ENCODE results near the gene TMEM52.
"Not testable (repeated sequence)": the region's sequence is repeated elsewhere in the genome, so short reads cannot be mapped to it uniquely, and the experiment has no call there.

The TMEM52 gene

DNA sequence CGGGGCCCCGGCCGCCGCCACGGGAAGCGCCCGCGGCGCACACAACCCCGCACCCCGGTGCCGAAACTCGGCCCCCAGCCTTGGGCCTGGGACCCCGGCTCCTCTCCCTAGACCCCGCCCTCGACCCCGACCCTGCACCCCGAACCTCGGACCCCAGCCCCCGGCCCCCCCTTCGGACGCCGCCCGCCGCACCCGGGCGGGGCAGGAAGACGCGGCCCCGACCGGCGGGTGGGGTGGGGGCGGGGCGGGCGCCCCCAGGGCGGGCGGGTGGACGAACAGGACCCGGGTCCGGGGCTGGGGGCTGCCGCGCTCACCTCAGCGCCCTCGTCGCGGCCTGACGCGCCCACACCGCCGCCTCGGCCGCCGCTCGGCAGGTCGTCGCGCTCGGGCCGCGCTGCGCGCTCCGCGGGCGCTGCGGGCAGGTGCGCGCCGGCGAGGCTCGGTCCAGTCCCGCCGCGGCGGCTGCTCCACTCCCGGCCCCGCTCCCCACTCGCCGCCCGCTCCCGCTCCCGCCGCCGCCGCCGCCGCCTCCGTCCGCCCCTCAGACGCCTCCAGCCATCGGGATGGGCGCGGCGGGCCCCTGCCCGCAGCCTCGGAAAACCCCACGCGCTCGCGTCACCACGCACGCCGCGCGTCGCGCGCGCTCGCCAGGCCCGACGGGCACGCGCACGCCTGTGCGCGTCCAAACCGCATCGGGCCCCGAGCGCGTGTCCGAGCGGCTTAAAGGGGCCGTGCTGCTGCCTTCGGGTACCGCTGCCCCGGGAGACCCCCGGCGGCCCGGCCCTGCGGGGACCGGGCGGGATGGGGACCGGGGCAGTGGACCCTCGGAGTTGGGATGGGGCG lies 28.4 kb downstream of the TMEM52 start, which contains the start of gene GNB1:
Gene GNB1, minus strand, starts transcription at position 582 of the 843 bp plus-strand sequence. CDS start 65,634 bp downstream, outside the sequence.
- H3K36me3 ChIP-seq (ENCODE audit: control insufficient read depth, insufficient read depth, low read length), result no peaks in the 10 kb centered on the region
- peaks cover under 1% of the 10 kb centered on the region for H3K27me3 ChIP-seq (ENCODE audit: control insufficient read depth, insufficient read depth, low read length)
- peak within 1 kb of the TSS; percentile 98 for H3K9ac ChIP-seq (ENCODE audit: low read length)
- peak within 1 kb of the TSS; percentile 93 for H3K27ac ChIP-seq (ENCODE audit: low read depth, low read length)
- peak within 1 kb of the TSS; percentile 95 for H3K4me3 ChIP-seq (ENCODE audit: low read length)
- H3K4me1 ChIP-seq (ENCODE audit: control insufficient read depth, insufficient read depth, low read length), result peaks cover 26% of the 10 kb centered on the region

DNA sequence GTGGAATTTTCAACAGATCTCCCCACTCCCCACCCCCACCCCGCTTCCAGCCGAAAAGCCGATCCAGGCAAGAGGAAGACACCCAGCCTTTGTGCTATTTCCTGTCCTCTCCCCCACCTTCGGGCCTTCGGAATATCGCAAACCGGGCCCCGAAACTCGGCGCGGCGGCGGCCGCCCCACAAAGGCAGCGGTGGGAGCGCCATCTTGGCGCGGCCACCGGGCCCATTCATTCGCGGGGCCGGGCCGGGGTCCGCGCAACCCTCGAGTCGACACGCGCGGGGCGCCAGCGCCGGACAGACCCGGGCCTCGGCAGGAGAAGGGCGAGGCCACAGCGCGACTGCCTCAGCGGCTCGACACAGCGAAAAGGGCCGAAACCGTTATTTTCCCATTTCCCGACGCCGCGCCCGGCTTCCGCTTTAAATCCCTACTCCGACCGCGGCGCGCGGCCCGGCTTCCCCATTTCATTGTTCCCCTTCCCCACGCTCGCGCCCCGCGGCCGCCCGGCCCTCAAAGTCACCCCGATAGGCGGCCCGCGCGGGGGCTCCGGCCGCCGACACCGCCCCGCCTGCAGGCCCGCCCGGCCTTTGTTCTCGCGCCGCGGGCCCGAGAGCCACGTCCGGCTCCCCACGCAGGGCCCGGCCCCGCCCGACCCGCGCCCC lies 29.1 kb downstream of the TMEM52 start:
- H3K4me1 ChIP-seq (ENCODE audit: control insufficient read depth, insufficient read depth, low read length), result peaks cover 26% of the 10 kb centered on the region

DNA sequence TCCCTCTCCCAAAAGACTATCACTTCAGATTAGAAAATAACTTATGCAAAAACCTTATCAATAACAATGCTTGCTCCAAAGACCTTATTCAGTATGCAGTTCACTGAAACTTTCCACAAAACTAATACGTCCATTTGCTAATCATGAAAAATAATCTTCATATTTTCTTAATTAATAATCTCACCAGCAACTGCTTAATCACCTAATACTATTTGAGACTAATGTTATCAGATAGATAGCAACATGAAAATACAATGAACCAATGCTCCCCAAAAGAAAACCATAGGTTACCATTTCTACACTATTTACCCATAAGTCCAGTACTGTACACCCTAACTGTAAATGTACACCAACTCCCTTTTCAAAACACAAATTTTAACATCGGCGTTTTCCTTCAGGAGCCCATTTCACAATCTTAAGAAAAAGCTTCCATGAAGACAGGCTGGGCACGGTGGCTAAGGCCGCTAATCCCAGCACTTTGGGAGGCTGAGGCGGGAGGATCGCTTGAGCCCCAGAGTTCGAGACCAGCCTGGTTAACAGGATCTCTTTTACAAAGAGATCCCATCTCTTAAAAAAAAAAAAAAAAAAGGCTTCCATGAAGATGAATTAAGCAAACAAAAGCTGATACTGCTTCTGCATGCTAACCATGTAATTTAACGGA lies 29.9 kb downstream of the TMEM52 start:
- H3K4me1 ChIP-seq (ENCODE audit: control insufficient read depth, insufficient read depth, low read length), result peaks cover 26% of the 10 kb centered on the region
- no peak overlapping the region for H3K9ac ChIP-seq (ENCODE audit: low read length)
- peak overlapping the region; percentile 74 for H3K27ac ChIP-seq (ENCODE audit: low read depth, low read length)
- H3K27me3 ChIP-seq (ENCODE audit: control insufficient read depth, insufficient read depth, low read length), result no peaks in the 10 kb centered on the region
- peak overlapping the region; percentile 86 for H3K4me3 ChIP-seq (ENCODE audit: low read length)
- H3K36me3 ChIP-seq (ENCODE audit: control insufficient read depth, insufficient read depth, low read length), result no peaks in the 10 kb centered on the region

More for the DNA sequence above, 29.1 kb downstream of the TMEM52 start:
- Histone ChIP-seq H3K9ac (ENCODE audit: low read length) (peak overlapping the region; percentile 21), H3K4me3 (ENCODE audit: low read length) (peak overlapping the region; percentile 86), H3K27me3 (ENCODE audit: control insufficient read depth, insufficient read depth, low read length) (no peaks in the 10 kb centered on the region), H3K36me3 (ENCODE audit: control insufficient read depth, insufficient read depth, low read length) (no peaks in the 10 kb centered on the region), H3K27ac (ENCODE audit: low read depth, low read length) (peak overlapping the region; percentile 74)

DNA sequence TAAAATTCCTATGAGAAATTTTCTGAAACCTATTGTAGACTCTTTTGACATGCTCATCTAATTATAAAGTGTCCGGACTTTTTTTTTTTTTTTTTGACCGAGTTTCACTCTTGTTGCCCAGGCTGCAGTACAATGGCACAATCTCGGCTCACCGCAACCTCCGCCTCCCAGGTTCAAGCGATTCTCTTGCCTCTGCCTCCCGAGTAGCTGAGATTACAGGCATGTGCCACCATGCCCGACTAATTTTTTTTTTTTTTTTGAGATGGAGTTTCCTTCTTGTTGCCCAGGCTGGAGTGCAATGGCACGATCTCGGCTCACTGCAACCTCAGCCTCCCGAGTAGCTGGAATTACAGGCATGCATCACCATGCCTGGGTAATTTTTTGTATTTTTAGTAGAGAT lies 35.2 kb downstream of the TMEM52 start:
- H3K27ac ChIP-seq (ENCODE audit: low read depth, low read length); H3K27me3 ChIP-seq (ENCODE audit: control insufficient read depth, insufficient read depth, low read length); H3K4me3 ChIP-seq (ENCODE audit: low read length); H3K36me3 ChIP-seq (ENCODE audit: control insufficient read depth, insufficient read depth, low read length); H3K9ac ChIP-seq (ENCODE audit: low read length): not testable (repeated sequence)
- peaks cover 14% of the 10 kb centered on the region for H3K4me1 ChIP-seq (ENCODE audit: control insufficient read depth, insufficient read depth, low read length)

DNA sequence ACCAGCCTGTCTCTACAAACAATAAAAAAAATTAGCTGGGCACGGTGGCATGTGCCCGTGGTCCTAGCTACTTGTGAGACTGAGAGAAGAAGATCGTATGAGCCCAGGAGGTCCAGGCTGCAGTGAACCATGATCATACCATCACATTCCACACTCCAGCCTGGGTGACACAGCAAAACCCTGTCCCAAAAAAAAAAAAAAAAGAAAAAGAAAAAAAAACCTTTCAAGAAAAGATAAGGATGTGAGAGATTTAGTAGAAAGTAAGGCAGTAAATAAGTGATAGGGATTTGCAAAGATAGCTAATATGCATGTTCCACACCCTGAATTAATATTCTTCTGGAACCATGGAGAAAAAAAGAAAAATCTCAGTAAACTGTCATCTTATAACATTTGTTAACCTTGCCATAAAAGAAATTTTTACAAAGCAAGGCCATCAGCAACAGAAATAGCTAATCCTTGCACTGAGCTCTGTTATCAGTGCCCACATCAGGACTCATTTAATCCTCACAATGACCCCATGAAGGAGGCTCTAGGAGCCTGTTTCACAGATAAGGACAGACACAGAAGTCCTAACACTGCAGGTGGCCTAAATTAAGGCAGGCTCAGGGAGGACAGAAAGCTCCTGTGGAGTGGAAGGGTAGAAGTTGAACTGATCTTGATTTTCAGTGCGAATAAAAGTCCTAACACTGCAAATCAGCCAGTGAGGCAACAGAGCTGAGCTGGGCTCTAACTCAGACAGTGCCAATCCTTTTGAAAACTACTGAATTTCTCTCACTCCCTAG lies 35.8 kb downstream of the TMEM52 start:
- Histone ChIP-seq H3K4me1 (ENCODE audit: control insufficient read depth, insufficient read depth, low read length) (peaks cover 10% of the 10 kb centered on the region), H3K27me3 (ENCODE audit: control insufficient read depth, insufficient read depth, low read length) (no peaks in the 10 kb centered on the region), H3K9ac (ENCODE audit: low read length) (no peak overlapping the region), H3K27ac (ENCODE audit: low read depth, low read length) (no peak overlapping the region), H3K36me3 (ENCODE audit: control insufficient read depth, insufficient read depth, low read length) (no peaks in the 10 kb centered on the region), H3K4me3 (ENCODE audit: low read length) (no peak overlapping the region)

DNA sequence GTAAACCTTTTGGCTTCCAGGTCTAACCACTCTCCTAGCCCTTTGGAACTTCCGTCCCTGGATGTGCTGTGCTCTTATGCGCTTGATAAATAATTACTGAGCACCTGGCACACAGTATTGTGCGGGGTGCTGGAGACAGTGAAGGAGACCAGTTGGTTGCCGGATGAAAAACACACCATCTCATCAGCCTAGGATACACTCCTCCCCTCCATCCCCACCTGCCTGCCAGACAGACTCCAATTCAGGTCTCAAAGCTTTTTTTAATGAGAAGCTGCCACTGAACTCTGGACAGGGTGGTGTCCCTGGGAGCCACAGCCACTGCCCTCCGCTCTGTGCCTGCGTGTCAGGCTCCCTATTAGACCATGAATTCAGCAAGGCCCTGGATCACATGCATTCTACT lies 37.4 kb downstream of the TMEM52 start:
- Histone ChIP-seq H3K4me1 (ENCODE audit: control insufficient read depth, insufficient read depth, low read length) (peaks cover 5% of the 10 kb centered on the region), H3K9ac (ENCODE audit: low read length) (no peak overlapping the region), H3K36me3 (ENCODE audit: control insufficient read depth, insufficient read depth, low read length) (no peaks in the 10 kb centered on the region), H3K4me3 (ENCODE audit: low read length) (peak overlapping the region; percentile 9), H3K27ac (ENCODE audit: low read depth, low read length) (no peak overlapping the region), H3K27me3 (ENCODE audit: control insufficient read depth, insufficient read depth, low read length) (no peaks in the 10 kb centered on the region)

DNA sequence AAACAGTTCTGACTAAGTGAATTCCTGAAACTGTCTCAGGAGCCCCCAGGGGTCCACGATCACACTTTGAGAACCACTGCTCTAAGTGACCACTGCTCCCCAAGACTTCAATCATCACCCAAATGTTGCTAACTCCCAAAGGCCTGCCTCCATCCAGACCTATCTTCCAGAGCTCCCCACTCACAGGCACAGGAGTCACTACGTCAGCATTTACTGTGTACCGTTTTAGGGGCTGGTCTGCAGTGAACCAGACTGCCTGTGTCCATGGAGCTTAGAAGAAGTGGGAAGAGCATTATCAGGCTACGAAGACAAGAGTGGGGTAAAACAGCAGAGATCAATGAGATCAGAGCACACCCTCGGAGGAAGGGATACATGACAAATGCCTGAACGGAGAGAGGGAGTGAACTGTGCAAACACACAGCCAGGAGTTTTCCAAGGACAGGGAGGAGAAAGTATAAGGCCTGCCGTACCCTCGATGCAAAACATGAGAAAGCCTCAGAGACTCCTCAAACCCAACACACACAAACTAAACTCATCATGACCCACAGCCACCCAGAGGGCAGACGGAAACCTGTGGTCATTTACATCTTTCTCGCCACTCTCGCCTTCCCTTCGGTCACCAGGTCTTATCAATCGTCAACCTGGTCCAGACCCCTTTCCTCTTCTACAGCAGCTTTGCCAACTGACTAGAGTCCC lies 38.3 kb downstream of the TMEM52 start:
- no peak overlapping the region for H3K9ac ChIP-seq (ENCODE audit: low read length)
- H3K4me3 ChIP-seq (ENCODE audit: low read length), result peak overlapping the region; percentile 13
- H3K27me3 ChIP-seq (ENCODE audit: control insufficient read depth, insufficient read depth, low read length), result no peaks in the 10 kb centered on the region
- H3K27ac ChIP-seq (ENCODE audit: low read depth, low read length), result no peak overlapping the region
- H3K36me3 ChIP-seq (ENCODE audit: control insufficient read depth, insufficient read depth, low read length), result peaks cover 2% of the 10 kb centered on the region
- peaks cover 5% of the 10 kb centered on the region for H3K4me1 ChIP-seq (ENCODE audit: control insufficient read depth, insufficient read depth, low read length)

DNA sequence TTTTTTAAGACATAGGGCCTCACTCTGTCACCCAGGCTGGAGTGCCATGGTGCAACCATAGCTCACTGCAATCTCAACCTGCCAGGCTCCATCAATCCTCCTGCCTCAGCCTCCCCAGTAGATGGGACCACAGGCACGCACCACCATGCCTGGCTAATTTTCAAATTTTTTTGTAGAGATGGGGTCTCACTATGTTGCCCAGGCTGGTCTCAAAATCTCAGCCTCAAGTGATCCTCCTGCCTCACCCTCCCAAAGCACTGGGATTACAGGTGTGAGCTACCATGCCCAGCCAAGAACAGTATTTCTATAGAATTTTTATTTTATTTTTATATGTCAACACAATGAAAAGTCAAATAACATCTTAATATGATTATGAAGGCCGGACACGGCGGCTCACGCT lies 39.1 kb downstream of the TMEM52 start:
- Histone ChIP-seq H3K27ac (ENCODE audit: low read depth, low read length) (no peak overlapping the region), H3K9ac (ENCODE audit: low read length) (no peak overlapping the region), H3K27me3 (ENCODE audit: control insufficient read depth, insufficient read depth, low read length) (no peaks in the 10 kb centered on the region), H3K36me3 (ENCODE audit: control insufficient read depth, insufficient read depth, low read length) (peaks cover 2% of the 10 kb centered on the region), H3K4me1 (ENCODE audit: control insufficient read depth, insufficient read depth, low read length) (peaks cover 5% of the 10 kb centered on the region), H3K4me3 (ENCODE audit: low read length) (no peak overlapping the region)

DNA sequence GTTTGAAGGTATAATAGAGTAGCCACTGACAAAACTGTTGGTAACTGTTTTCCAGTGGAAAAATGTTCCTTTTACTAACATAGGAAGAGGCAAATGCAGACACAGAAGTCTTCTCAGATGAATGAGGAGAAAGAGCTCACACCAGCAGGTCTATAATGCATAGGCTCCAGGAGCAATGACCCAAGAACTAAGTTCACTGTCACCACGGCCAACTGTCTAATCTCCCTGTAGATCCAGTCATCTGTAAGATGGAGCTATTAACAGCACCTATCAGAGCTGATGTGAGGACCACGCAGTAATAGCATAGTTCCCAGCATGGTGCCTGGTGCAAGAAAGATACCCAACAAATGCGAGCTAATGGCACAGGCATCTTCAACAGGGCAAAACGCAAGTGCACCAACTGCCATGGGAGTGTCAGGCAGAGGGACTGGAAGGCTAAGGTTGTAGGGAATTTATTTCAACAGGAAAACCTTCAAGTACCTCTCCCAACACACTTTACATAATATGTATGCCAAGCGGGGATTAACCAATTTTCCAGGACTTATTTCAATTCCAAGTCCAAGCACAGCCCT lies 41.1 kb downstream of the TMEM52 start:
- Histone ChIP-seq H3K4me1 (ENCODE audit: control insufficient read depth, insufficient read depth, low read length) (peaks cover 8% of the 10 kb centered on the region), H3K27me3 (ENCODE audit: control insufficient read depth, insufficient read depth, low read length) (no peaks in the 10 kb centered on the region), H3K36me3 (ENCODE audit: control insufficient read depth, insufficient read depth, low read length) (peaks cover 8% of the 10 kb centered on the region), H3K27ac (ENCODE audit: low read depth, low read length) (no peak overlapping the region), H3K9ac (ENCODE audit: low read length) (no peak overlapping the region), H3K4me3 (ENCODE audit: low read length) (no peak overlapping the region)

DNA sequence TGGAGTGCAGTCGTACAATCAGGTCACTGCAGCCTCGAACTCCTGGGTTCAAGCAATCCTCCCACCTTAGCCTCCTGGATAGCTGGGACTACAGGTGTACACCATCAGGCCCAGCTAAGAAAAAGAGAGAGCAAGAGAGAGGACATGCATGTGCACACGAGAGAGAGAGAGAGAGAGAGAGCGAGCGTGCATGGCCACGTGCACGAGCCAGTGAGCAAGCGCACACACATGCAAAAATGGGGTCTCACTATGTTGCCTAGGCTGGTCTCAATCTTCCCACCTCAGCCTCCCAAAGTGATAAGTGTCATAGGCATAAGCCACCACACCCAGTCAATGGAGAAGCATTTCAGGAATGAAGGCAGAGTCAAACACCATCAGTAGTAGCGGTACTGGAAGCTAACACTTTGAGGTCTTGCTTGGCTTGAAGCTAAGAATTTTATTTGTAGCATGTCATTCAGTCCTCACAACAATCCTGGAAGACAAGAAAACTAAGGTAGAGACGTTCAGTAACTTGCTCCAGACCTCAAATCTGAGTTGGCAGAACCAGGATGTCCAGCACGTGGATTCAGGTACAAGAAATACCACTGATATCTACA lies 42.6 kb downstream of the TMEM52 start:
- Histone ChIP-seq H3K4me3 (ENCODE audit: low read length) (no peak overlapping the region), H3K36me3 (ENCODE audit: control insufficient read depth, insufficient read depth, low read length) (peaks cover 8% of the 10 kb centered on the region)

DNA sequence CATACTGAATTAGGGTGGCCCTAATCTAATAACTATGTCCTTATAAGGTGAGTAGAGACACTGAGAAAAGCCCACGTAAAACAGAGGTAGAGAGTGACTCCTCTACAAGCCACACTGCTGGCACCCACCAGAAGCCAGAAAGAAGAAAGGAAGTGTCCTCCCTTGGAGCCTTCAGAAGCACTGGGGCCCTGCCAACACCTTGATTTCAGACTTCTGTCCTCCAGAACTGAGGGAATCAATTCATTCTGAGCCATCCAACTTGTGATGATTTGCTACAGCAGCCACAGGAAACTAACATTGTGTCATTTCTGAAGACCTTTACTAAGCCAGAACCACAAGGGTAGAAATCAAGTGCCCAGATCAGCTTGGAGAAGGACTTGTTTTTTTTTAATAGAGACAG lies 43.1 kb downstream of the TMEM52 start:
- Histone ChIP-seq H3K4me1 (ENCODE audit: control insufficient read depth, insufficient read depth, low read length) (peaks cover 8% of the 10 kb centered on the region), H3K9ac (ENCODE audit: low read length) (no peak overlapping the region), H3K4me3 (ENCODE audit: low read length) (no peak overlapping the region), H3K27ac (ENCODE audit: low read depth, low read length) (no peak overlapping the region), H3K27me3 (ENCODE audit: control insufficient read depth, insufficient read depth, low read length) (no peaks in the 10 kb centered on the region), H3K36me3 (ENCODE audit: control insufficient read depth, insufficient read depth, low read length) (peaks cover 8% of the 10 kb centered on the region)

More for the DNA sequence above, 42.6 kb downstream of the TMEM52 start:
- no peak overlapping the region for H3K27ac ChIP-seq (ENCODE audit: low read depth, low read length)
- H3K4me1 ChIP-seq (ENCODE audit: control insufficient read depth, insufficient read depth, low read length), result peaks cover 8% of the 10 kb centered on the region
- H3K9ac ChIP-seq (ENCODE audit: low read length), result no peak overlapping the region
- H3K27me3 ChIP-seq (ENCODE audit: control insufficient read depth, insufficient read depth, low read length), result no peaks in the 10 kb centered on the region

Data from rectal smooth muscle tissue (tissue), 1 donor.